ENCODE data around the gene SEC14L5.
"Not testable (repeated sequence)": the region's sequence is repeated elsewhere in the genome, so short reads cannot be mapped to it uniquely, and the experiment has no call there.

SEC14L5 gene

GRCh38 chr16:5044581-5044980 is 86.5 kb downstream of the SEC14L5 start:
- not testable (repeated sequence) for H3K4me1 ChIP-seq (ENCODE audit: insufficient read depth, low read length); H3K9ac ChIP-seq (ENCODE audit: low read depth, low read length); H3K36me3 ChIP-seq (ENCODE audit: insufficient read depth, low read length); H3K27me3 ChIP-seq (ENCODE audit: insufficient read depth, low read length); H3K27ac ChIP-seq (ENCODE audit: low read depth, low read length); H3K9me3 ChIP-seq (ENCODE audit: insufficient read depth, low read depth, low read length); H3K4me3 ChIP-seq (ENCODE audit: low read length)
- WGBS = 97% methylated on average over 11 of the region's 11 CpGs

GRCh38 chr16:5045499-5046115 is 87.5 kb downstream of the SEC14L5 start:
- Histone ChIP-seq H3K9ac (ENCODE audit: low read depth, low read length) (no peak overlapping the region), H3K27ac (ENCODE audit: low read depth, low read length) (no peak overlapping the region), H3K4me1 (ENCODE audit: insufficient read depth, low read length) (no peaks in the 10 kb centered on the region; the same call in 1 of the 2 replicates), H3K27me3 (ENCODE audit: insufficient read depth, low read length) (no peaks in the 10 kb centered on the region), H3K4me3 (ENCODE audit: low read length) (no peak overlapping the region), H3K9me3 (ENCODE audit: insufficient read depth, low read depth, low read length) (no peaks in the 10 kb centered on the region), H3K36me3 (ENCODE audit: insufficient read depth, low read length) (no peaks in the 10 kb centered on the region)
- WGBS = 93% methylated on average over 10 of the region's 10 CpGs

- no peaks in the 10 kb centered on the region for H3K36me3 ChIP-seq (ENCODE audit: insufficient read depth, low read length)
- no peak overlapping the region for H3K4me3 ChIP-seq (ENCODE audit: low read length)
- 81% methylated on average over 1 of the region's 2 CpGs for WGBS
- no peaks in the 10 kb centered on the region for H3K27me3 ChIP-seq (ENCODE audit: insufficient read depth, low read length)
- H3K4me1 ChIP-seq (ENCODE audit: insufficient read depth, low read length) = no peaks in the 10 kb centered on the region; the same call in 1 of the 2 replicates
- no peaks in the 10 kb centered on the region for H3K9me3 ChIP-seq (ENCODE audit: insufficient read depth, low read depth, low read length)
- H3K9ac ChIP-seq (ENCODE audit: low read depth, low read length) = no peak overlapping the region
- H3K27ac ChIP-seq (ENCODE audit: low read depth, low read length) = no peak overlapping the region
These were observed 88.8 kb downstream of the SEC14L5 start for GRCh38 chr16:5046914-5047313.

GRCh38 chr16:5054876-5055865 is 97.0 kb downstream of the SEC14L5 start:
- peaks cover 10% of the 10 kb centered on the region for H3K4me1 ChIP-seq (ENCODE audit: insufficient read depth, low read length)
- 92% methylated on average over 16 of the region's 16 CpGs for WGBS

GRCh38 chr16:5056352-5056751 is 98.2 kb downstream of the SEC14L5 start:
- Histone ChIP-seq H3K4me1 (ENCODE audit: insufficient read depth, low read length) (peaks cover 13% of the 10 kb centered on the region), H3K27ac (ENCODE audit: low read depth, low read length) (no peak overlapping the region), H3K27me3 (ENCODE audit: insufficient read depth, low read length) (no peaks in the 10 kb centered on the region), H3K4me3 (ENCODE audit: low read length) (no peak overlapping the region), H3K9me3 (ENCODE audit: insufficient read depth, low read depth, low read length) (no peaks in the 10 kb centered on the region), H3K9ac (ENCODE audit: low read depth, low read length) (no peak overlapping the region), H3K36me3 (ENCODE audit: insufficient read depth, low read length) (no peaks in the 10 kb centered on the region)
- whole genome bisulfite sequencing = 22% methylated on average over 11 of the region's 11 CpGs

More at GRCh38 chr16:5054876-5055865, 97.0 kb downstream of the SEC14L5 start:
- Histone ChIP-seq H3K27me3 (ENCODE audit: insufficient read depth, low read length) (no peaks in the 10 kb centered on the region), H3K9ac (ENCODE audit: low read depth, low read length) (no peak overlapping the region), H3K4me3 (ENCODE audit: low read length) (no peak overlapping the region), H3K9me3 (ENCODE audit: insufficient read depth, low read depth, low read length) (no peaks in the 10 kb centered on the region), H3K27ac (ENCODE audit: low read depth, low read length) (no peak overlapping the region), H3K36me3 (ENCODE audit: insufficient read depth, low read length) (no peaks in the 10 kb centered on the region)

- H3K9me3 ChIP-seq (ENCODE audit: insufficient read depth, low read depth, low read length) = no peaks in the 10 kb centered on the region
- no peaks in the 10 kb centered on the region for H3K27me3 ChIP-seq (ENCODE audit: insufficient read depth, low read length)
- peaks cover 13% of the 10 kb centered on the region for H3K4me1 ChIP-seq (ENCODE audit: insufficient read depth, low read length)
- 10% methylated on average over 7 of the region's 7 CpGs for WGBS
- no peaks in the 10 kb centered on the region for H3K36me3 ChIP-seq (ENCODE audit: insufficient read depth, low read length)
- peak overlapping the region; percentile 74; the same call in 1 of the 2 replicates for H3K27ac ChIP-seq (ENCODE audit: low read depth, low read length)
- no peak overlapping the region for H3K9ac ChIP-seq (ENCODE audit: low read depth, low read length)
- no peak overlapping the region for H3K4me3 ChIP-seq (ENCODE audit: low read length)
These were observed 100.3 kb downstream of the SEC14L5 start for GRCh38 chr16:5058476-5058875.

GRCh38 chr16:5059386-5060072 is 101.4 kb downstream of the SEC14L5 start:
- Histone ChIP-seq H3K9me3 (ENCODE audit: insufficient read depth, low read depth, low read length) (no peaks in the 10 kb centered on the region), H3K9ac (ENCODE audit: low read depth, low read length) (no peak overlapping the region), H3K27ac (ENCODE audit: low read depth, low read length) (peak overlapping the region; percentile 94), H3K4me3 (ENCODE audit: low read length) (no peak overlapping the region), H3K36me3 (ENCODE audit: insufficient read depth, low read length) (no peaks in the 10 kb centered on the region), H3K4me1 (ENCODE audit: insufficient read depth, low read length) (peaks cover 13% of the 10 kb centered on the region), H3K27me3 (ENCODE audit: insufficient read depth, low read length) (no peaks in the 10 kb centered on the region)
- WGBS = 48% methylated on average over 6 of the region's 6 CpGs

GRCh38 chr16:5060073-5060641 is 102.0 kb downstream of the SEC14L5 start:
- Histone ChIP-seq H3K9ac (ENCODE audit: low read depth, low read length) (0 out of 2 replicates have a peak overlapping the region, but pooled peaks have one; percentile 25), H3K27ac (ENCODE audit: low read depth, low read length) (peak overlapping the region; percentile 94; the same call in 1 of the 2 replicates), H3K4me3 (ENCODE audit: low read length) (no peak overlapping the region), H3K36me3 (ENCODE audit: insufficient read depth, low read length) (no peaks in the 10 kb centered on the region), H3K27me3 (ENCODE audit: insufficient read depth, low read length) (no peaks in the 10 kb centered on the region), H3K4me1 (ENCODE audit: insufficient read depth, low read length) (peaks cover 13% of the 10 kb centered on the region), H3K9me3 (ENCODE audit: insufficient read depth, low read depth, low read length) (no peaks in the 10 kb centered on the region)
- 53% methylated on average over 10 of the region's 10 CpGs for WGBS

GRCh38 chr16:5062051-5062450 is 103.9 kb downstream of the SEC14L5 start:
- WGBS = 93% methylated on average over 11 of the region's 11 CpGs
- Histone ChIP-seq H3K36me3 (ENCODE audit: insufficient read depth, low read length) (no peaks in the 10 kb centered on the region), H3K27me3 (ENCODE audit: insufficient read depth, low read length) (no peaks in the 10 kb centered on the region), H3K27ac (ENCODE audit: low read depth, low read length) (no peak overlapping the region), H3K4me3 (ENCODE audit: low read length) (no peak overlapping the region), H3K9me3 (ENCODE audit: insufficient read depth, low read depth, low read length) (no peaks in the 10 kb centered on the region), H3K9ac (ENCODE audit: low read depth, low read length) (no peak overlapping the region), H3K4me1 (ENCODE audit: insufficient read depth, low read length) (peaks cover 13% of the 10 kb centered on the region)

GRCh38 chr16:5062790-5063765 is 104.9 kb downstream of the SEC14L5 start:
- no peaks in the 10 kb centered on the region for H3K27me3 ChIP-seq (ENCODE audit: insufficient read depth, low read length)
- no peaks in the 10 kb centered on the region for H3K9me3 ChIP-seq (ENCODE audit: insufficient read depth, low read depth, low read length)
- WGBS = 72% methylated on average over 19 of the region's 19 CpGs

More at GRCh38 chr16:5062790-5063765, 104.9 kb downstream of the SEC14L5 start:
- Histone ChIP-seq H3K4me1 (ENCODE audit: insufficient read depth, low read length) (peaks cover 13% of the 10 kb centered on the region), H3K27ac (ENCODE audit: low read depth, low read length) (no peak overlapping the region), H3K36me3 (ENCODE audit: insufficient read depth, low read length) (no peaks in the 10 kb centered on the region), H3K4me3 (ENCODE audit: low read length) (no peak overlapping the region), H3K9ac (ENCODE audit: low read depth, low read length) (no peak overlapping the region)

All from HUES64 (cell line).